ENCODE data around the gene HAAO.

Gene HAAO

DNA sequence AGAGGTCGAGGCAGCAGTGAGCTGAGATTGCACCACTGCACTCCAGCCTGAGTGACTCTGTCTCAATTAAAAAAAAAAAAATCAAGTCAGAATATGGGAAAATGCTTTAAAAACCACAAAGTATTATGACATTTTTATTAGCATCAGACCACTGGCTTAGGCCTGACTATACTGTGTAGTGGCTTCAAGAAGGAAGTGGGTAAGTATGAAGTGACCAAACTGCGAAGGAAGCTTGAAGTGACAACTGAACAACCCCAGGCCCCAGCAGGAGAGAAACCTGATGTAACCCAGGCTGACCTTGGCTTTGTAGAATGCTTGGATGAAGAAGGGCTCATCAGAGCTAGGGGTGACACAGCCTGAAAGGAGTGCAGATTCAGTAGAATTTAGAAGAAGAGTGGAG is 21.4 kb upstream of the HAAO start:
- no peak overlapping the region for H3K4me3 ChIP-seq (ENCODE audit: low read depth, low read length)

DNA sequence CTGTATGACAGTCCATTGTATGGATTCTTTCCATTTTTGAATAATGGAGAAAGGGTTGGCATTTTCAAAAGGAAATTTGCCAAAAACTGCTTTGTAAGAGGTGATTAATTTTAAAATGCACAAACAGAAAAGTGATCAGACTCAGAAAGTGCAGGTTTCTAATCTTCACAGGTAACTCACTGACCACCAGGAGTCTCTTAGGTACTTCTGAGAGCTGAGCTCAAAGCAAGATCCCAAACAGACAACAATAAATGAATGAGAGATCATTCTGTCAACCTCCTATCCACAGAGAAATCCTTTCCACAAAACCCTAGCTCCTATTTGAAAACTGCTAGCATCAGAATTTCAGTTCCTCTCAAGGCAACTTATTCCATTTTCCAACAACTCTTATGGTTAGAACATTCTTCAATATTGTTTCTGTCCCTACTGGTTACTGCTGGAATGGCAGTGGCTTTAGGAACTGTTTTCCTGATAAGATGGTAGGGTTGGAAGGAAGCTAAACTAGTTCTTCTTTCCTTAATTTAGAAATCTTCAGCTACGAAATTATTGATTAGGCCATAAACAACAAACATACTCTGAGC is 20.6 kb upstream of the HAAO start:
- H3K4me3 ChIP-seq (ENCODE audit: low read depth, low read length), result no peak overlapping the region

DNA sequence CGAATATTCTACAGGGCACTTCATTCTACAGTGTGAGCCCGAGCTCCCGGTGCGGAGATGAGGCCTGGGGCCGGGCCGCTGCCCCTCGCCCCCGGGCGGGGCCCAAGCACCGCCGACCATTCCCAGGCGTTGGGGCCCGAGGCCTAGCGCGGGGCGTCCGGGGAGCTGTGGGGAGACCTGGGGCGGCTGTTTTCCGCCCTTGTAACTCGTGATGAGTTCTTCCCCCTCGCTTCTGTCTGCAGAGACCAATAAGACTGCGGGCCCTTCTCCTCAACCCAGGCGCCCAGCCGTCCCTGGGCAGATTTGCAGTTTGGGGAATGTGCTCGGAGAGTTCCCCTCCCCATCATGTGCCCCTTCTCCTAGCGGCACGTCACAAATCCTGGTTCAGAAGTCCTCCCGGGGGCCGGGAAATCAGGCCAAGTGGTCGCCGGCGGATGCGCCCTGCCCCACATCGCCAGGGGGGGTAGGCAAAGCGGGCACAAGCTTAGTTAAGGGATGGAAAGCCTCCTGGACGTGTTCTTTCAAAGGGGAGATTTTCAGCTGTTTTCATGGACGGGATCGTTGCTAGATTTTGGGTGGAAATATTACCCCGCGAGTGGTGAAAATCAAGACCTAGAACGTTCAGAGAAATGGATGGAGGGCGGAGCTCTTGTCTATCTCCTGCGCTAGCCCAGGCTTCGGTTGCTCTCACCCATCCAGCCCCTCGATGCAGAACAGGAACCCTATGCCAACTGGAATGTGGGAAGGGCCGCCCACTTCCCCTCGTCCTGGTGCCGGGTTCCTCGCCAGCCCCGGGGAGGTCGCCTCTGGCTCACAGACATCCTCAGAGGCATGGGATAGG is 18.8 kb upstream of the HAAO start:
- peak overlapping the region; percentile 82 for H3K4me3 ChIP-seq (ENCODE audit: low read depth, low read length)

DNA sequence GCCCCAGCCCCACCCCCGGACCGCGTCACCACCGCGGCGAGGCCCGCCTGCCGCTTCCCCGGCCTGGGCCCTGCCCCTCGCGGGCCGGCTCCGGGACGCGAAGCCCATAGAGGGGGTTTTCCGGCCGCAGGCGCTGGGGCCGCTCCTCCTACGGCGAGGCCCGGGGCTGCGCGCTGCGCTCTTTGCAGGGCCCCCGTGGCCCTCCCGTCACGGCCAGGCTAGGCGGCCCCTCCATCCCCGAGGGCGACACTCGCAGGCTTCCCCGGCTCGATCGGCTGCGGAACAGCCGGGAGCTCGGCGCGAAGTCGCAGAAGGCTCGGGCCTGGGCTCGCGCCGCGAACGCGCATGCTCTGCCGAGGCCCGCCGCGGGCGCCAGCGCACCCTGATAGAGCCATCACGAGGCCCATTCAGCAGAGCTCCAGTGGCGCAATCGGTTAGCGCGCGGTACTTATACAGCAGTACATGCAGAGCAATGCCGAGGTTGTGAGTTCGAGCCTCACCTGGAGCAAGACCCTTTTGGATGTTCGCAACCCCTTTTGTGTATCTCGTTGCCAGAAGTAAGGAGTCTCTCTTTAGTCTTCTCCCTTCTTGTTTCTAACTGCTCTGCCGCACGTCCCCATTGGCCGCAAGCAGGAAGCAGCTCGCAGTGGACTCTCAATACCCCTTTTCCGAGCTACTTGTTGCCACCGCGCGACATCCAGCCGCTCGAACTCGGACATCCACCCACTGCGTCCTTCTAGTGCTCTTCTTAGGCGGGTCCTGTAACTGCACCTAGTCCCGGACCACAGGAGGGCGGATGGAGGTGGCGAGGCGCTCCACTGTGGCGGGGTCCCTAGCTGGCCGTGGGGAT is 18.0 kb upstream of the HAAO start:
- peak overlapping the region; percentile 82 for H3K4me3 ChIP-seq (ENCODE audit: low read depth, low read length)

DNA sequence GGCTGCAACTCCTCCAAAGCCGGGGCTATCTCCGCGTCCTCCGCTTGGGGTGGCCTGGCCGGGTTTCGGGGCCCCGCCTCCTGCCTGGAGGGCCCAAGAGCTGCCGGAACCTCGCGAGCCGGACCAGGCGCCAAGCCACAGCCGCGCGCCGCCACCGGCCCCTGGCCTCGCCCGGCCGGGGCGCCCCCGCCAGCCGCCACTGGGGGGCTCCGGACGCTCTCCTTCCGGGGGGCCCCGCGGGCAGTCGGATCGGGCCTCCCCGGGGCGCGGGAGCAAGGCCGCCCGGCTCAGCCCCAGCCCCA is 17.4 kb upstream of the HAAO start:
- peak overlapping the region; percentile 22 for H3K4me3 ChIP-seq (ENCODE audit: low read depth, low read length)

DNA sequence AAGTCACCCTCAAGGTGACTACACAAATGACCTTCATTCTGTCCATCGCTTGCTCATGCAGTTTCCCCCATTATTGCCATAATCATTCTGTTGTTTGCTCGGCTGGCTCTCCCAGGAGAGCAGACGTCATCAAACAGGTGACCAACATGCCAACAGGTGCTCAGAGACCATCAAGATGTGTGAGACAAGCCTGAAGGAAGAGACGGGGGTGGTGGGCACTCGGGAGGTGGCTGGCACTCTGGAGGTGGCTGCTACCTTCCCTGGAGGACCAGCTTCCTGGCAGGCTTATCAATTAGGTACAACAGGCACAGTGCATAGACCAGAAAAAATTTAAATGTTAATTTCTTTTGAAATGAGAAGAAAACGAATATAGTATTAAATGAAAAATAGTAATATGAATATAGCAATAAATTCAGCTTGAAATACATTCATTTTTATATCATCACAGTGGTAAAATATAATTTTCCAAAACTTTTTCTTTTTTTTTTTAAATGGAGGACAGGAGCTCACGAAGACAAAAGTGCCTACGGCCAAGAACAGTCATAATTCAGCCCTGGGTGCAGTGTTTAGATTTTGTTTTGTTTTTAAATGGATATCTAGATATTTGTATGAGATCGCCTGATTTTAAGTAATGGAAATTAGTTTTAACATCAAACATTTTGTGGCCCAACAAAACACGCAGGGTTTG is 16.9 kb upstream of the HAAO start:
- H3K4me3 ChIP-seq (ENCODE audit: low read depth, low read length), result peak overlapping the region; percentile 22

DNA sequence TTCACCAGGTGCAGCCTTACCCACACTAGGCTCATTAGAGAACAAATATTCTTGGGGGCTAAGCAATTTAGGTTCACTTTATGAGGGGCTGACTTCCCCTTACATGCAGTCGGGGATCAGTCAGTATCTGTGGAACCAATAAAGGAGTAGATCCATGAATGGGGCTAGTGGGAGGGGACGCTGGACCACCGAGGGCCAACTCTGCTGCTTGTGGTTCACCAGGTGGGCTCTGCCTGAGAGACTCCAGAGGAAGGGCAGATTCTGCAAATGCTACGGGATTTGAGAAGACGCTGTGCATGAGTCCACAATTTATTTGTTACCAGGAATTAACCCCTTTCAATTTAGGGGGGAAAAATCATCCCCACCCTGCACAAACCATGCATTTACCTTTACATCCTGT is 15.9 kb upstream of the HAAO start:
- H3K4me3 ChIP-seq (ENCODE audit: low read depth, low read length), result no peak overlapping the region

DNA sequence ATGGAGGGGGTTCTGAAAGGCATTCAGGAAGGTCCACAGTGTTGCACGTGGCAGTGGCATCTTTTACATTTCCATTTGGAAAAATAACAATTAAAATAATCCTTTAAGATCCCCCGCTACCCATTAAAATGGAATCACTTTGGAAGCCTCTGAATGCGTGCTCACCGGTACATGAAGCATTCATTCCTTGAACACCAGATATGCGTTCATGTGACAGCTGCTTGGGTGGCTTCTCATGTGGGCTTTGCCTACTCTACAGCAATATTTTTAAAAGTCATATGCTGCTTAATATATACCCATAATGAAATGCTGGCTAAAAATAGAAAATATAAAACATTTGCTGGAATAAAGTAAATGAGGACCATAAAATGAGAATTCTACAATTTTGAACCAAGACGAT is 14.4 kb upstream of the HAAO start:
- H3K4me3 ChIP-seq (ENCODE audit: low read depth, low read length), result no peak overlapping the region

DNA sequence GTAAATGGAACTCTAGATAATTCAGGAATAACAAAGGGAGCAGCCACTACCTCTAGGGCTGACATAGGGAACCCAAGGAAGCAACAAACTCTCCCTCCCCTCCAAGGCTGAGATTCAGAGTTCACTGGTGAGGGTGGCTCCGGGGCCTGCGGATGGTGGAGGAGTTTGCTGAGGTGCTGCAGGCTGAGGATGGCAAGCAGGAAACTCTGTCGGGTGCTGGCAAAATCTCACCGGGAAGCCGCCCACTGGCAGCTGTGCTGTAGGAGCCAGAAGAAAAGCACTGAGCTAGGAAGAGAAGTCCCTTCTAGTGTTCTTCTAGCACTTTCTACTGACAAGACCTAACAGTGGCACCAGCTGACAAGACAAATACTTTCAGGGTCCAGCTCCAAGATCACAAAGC is 12.5 kb upstream of the HAAO start:
- no peak overlapping the region for H3K4me3 ChIP-seq (ENCODE audit: low read depth, low read length)

DNA sequence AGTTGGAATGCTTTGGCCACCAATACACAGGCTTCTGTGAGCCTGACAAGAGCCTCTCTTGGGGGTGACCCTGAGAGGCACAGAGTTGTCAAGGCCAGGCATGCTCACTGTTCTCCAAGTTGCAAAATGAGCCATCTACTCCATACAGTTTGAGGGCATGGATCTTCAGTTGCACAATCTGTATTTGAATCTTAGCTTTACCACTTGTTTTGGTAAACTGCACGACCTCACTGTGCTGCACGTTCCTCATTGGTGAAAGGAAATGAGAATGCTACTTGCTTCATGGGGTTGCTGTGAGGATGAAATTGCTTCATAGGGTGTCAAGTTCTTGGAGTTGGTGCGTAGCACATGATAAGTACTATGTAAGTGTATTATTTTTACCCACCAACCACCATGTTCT is 12.0 kb upstream of the HAAO start:
- H3K4me3 ChIP-seq (ENCODE audit: low read depth, low read length), result no peak overlapping the region

DNA sequence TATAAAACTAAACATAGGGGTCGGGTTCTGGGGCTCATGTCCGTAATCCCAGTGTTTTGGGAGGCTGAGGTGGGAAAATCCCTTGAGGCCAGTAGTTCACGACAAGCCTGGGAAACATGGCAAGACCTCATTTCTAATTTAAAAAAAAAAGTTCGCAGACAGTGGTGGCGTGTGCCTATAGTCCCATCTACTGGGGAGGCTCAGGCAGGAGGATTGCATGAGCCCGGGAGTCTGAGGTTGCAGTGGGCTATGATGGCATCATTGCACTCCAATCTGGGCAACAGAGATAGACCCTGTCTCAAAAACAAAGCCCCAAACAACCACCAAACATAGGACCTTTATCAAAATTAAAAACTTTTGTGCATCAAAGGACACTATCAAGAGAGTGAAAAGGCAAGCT is 9.8 kb upstream of the HAAO start:
- H3K4me3 ChIP-seq (ENCODE audit: low read depth, low read length), result no peak overlapping the region

DNA sequence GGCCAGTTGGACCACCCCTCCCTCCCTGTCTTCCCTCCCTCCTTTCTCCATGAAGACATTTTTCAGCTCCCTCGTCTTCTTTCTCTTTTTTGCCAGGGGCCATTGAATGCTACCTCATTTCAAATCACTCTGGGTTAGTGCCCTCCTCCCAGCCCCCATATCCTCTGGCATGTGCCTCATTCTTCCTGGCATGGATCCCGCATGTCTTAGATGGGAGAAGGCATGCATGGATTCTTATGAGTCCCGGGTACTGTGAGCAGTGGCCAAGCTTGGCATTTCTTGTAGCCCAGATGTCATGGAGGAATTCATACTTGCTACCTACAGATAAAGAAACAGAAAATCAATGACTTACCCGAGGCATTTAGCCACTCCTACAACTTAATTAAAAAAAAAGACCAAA is 9.0 kb upstream of the HAAO start:
- H3K4me3 ChIP-seq (ENCODE audit: low read depth, low read length), result no peak overlapping the region

DNA sequence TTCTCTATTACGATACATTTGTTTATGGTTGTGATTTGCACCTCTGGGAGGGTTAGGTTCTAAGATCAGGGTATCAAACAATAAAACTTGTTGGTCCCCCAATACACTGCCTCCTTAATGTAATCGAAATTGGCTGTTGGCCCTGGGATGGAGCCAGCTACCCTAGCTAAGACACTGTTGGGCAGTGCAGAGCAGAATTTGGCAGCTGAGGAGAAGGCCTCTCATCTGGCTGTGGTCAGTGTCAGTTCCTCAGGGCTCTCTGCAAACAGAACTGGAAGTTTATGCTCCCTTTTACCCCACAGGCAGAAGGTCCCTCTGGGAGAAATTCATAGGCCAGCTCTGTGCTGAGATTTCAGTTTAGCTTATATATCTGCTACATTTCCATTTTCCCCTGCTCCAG is 8.6 kb upstream of the HAAO start:
- H3K4me3 ChIP-seq (ENCODE audit: low read depth, low read length), result no peak overlapping the region

DNA sequence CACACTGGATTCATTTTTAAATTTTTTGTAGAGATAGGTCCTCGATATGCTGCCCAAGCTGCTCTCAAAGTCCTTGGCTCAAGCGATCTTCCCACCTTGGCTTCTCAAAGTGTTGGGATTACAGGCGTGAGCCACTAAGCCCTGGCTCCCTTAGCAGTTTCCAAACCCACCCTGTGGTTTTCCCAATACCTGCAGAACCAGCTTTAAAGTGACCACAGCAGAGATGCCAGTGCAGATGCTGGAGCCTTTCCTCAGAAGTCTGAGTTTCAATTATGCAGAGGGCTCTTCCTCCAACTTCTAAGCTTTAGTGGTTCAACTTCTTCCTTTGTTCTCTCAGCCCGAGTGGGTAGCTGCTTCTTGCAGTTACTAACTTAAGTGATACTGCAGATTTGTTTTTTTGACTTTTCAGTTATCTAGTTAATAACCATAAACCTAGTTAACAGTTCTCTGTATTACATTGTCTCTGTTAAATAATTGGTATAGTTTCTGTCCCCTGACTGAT is 8.1 kb upstream of the HAAO start:
- no peak overlapping the region for H3K4me3 ChIP-seq (ENCODE audit: low read depth, low read length)

DNA sequence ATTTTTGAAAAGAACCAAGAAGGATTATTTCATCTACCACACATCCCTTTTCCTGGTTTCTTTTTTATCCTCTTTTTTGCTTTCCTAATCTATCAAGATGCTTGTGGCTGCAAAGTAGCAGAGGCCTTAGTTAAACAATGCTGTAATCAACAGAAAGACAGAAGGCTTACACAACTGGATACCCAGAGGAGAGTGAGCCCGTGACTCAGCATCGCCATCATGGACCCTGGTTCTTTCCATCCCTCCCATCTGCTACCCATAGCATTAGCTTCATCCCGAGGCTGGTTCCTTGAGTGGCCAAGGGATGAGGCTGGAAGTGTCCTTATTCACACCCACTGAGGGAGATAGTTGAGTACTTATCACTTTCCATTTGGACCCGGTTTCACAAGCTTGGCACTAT is 7.5 kb upstream of the HAAO start:
- H3K4me3 ChIP-seq (ENCODE audit: low read depth, low read length), result no peak overlapping the region

DNA sequence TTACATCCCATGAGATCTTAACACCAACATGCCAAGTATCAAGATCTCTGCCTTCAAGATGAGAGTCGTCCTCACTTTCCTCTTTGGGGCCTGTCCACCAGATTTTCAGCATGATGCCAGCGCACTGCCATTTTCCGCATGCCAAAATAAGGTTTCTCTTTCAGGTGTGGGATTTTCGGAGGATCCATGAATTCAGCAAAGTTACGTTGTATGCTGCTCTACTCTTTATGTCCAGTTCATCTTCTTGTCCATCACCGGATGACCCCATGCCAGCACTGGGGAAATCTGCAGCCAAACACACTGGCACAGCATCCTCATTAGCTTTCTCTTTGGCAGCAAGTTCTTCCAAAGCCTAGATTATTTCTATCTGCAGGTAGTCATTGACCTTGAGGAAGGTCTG is 4.9 kb upstream of the HAAO start:
- H3K4me3 ChIP-seq (ENCODE audit: low read depth, low read length), result no peak overlapping the region

DNA sequence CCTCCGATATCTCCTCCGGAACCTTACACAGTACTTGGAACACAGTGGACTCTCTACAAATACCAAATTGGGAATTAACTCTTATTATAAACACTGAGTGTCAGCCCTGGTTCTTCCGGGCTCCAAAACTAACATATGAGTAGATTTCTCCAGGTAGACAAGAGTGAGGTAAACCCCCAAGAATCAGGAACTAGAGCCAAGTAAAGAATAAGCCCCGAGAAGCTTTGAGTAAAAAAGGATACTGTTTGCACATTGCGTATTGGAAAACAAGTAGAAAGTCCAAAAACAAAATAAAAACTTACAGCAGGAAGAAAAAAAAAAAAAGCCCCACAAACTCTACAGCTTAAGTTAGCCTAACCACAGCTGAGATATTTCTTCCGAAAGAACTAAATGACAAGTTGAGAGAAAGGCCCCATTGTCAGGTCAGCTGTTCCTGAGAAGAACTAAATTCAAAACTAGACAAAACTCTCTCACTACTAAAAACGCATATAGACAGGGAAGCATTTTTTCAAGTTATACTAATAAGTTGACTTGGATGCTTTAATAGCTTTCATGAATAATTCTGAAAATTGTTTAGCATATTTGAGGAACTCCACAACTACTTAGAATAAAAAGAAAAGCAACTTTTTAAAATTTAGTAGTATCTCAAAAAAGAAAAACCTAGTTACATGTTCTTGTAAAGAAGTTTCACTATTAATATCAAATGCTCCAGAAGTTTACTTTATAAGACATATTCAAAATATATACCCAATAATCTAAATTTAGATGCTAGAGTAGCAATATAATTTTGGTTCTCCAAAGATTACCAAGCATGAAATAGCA is 4.3 kb upstream of the HAAO start:
- H3K4me3 ChIP-seq (ENCODE audit: low read depth, low read length), result no peak overlapping the region

DNA sequence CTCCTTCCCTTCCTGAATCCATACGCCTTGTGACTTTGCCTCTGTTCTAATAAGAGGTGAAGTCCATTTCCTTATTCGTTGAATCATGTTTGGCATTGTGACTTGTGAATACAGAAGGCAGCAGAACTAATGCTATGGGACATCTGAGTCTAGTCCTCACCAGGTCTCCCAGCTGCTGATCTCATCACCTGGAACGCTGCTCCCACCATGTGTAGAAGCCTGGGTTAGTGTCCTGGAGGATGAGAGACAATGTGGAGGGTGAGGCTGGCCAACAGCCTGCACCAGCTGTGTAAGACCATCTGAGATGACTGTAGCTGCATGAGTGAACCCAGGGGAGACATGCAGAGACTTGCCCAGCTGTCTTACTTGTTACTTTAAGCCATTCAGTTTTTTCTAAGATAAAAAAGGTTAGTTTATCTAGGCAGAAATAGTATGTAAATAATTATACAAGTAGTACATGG is 3.5 kb upstream of the HAAO start:
- no peak overlapping the region for H3K4me3 ChIP-seq (ENCODE audit: low read depth, low read length)

DNA sequence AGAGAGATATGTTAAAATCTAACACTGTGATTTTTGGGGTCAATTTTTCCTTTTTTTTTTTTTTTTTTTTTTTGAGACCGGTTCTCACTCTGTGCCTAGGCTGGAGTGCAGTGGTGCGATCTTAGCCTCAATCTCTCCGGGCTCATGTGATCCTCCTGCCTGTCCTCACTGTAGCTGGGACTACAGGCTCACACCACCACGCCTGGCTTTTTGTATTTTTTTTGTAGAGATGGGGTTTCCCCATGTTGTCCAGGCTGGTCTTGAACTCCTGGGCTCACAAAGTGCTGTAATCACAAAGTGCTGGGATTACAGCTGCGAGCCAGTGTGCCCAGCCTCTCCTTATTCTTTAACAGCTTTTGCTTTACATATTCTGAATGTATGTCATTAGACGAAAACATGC is 2.9 kb upstream of the HAAO start:
- H3K4me3 ChIP-seq (ENCODE audit: low read depth, low read length), result no peak overlapping the region

DNA sequence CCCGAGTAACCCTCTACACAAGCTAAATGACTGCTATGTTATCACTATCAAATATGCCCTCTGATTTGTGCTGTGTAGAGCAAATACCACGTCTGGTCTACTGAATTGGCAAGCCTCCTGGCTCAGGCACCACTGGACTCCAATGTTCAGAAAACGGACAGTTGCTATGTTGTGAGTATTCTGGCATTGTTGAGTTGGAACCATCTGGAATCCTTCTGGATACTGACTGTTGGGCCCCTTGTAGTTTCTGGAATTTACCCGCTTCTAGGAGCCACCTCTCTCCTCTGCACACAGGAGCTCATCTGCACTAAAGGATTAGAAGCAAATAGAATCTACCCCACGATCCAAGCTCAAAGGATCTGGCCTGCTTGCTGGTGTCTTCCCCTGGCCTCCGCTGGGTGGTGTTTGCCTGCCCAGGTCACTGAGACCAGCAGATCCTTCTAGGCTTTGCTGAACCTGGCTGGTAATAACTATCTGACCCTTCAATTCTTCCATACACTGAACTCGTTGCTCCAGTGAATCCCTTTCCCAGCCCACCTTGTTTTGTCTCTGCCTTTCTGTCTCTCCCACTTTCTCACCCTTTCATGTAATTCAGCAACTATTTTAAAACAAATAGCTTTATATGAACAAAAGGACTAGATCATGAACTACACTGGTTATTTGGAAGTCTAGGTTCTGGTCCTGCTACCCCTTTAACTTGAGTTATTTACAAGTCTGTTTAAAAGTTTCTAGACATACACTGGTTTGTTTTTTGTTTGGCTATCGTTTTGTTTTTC is 2.1 kb upstream of the HAAO start:
- no peak overlapping the region for H3K4me3 ChIP-seq (ENCODE audit: low read depth, low read length)

Measured in iPS-11a (cell line).